ENCODE data around the gene TTC5.
"Not testable (repeated sequence)": the region's sequence is repeated elsewhere in the genome, so short reads cannot be mapped to it uniquely, and the experiment has no call there.

Gene TTC5

GRCh38 chr14:20278414-20278813, 27.3 kb downstream of the TTC5 start:
- no peak overlapping the region for H3K27ac ChIP-seq (ENCODE audit: low read depth, low read length)
- no peaks in the 10 kb centered on the region for H3K9me2 ChIP-seq (replicated peaks; ENCODE audit: insufficient read depth, low read length)
- no peaks in the 10 kb centered on the region for H3K79me2 ChIP-seq (ENCODE audit: insufficient read depth, low read length)
- H4K20me1 ChIP-seq (ENCODE audit: low read depth, low read length): no peaks in the 10 kb centered on the region
- H3F3A ChIP-seq (ENCODE audit: insufficient read depth): no peaks in the 10 kb centered on the region
- H3K4me2 ChIP-seq (ENCODE audit: low read depth, low read length, poor library complexity, severe bottlenecking): no peak overlapping the region
- H3K9me3 ChIP-seq (ENCODE audit: insufficient read depth, low read length): peaks cover 8% of the 10 kb centered on the region; the same call in 1 of the 2 replicates
- H3K4me3 ChIP-seq (ENCODE audit: insufficient read depth, low read length, poor library complexity, severe bottlenecking): no peak overlapping the region
- H3K36me3 ChIP-seq (ENCODE audit: low read length): no peaks in the 10 kb centered on the region; the same call in 1 of the 2 replicates
- no peak overlapping the region for H2AFZ ChIP-seq (ENCODE audit: low read depth, low read length, severe bottlenecking)
- H3K27me3 ChIP-seq (ENCODE audit: low read length): no peaks in the 10 kb centered on the region
- TF ChIP-seq, protein P1, sequence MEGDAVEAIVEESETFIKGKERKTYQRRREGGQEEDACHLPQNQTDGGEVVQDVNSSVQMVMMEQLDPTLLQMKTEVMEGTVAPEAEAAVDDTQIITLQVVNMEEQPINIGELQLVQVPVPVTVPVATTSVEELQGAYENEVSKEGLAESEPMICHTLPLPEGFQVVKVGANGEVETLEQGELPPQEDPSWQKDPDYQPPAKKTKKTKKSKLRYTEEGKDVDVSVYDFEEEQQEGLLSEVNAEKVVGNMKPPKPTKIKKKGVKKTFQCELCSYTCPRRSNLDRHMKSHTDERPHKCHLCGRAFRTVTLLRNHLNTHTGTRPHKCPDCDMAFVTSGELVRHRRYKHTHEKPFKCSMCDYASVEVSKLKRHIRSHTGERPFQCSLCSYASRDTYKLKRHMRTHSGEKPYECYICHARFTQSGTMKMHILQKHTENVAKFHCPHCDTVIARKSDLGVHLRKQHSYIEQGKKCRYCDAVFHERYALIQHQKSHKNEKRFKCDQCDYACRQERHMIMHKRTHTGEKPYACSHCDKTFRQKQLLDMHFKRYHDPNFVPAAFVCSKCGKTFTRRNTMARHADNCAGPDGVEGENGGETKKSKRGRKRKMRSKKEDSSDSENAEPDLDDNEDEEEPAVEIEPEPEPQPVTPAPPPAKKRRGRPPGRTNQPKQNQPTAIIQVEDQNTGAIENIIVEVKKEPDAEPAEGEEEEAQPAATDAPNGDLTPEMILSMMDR (IDR thresholded peaks at IDR 0.05; ENCODE audit: insufficient read depth, low read length, poor library complexity, severe bottlenecking): no peak
- no peak for TF ChIP-seq EZH2phosphoT487 (conservative IDR thresholded peaks at IDR 0.05; ENCODE audit: low read length)
- no peak overlapping the region for H3K9ac ChIP-seq (ENCODE audit: low read length)

GRCh38 chr14:20277409-20277808, 28.3 kb downstream of the TTC5 start:
- no peaks in the 10 kb centered on the region; the same call in 1 of the 2 replicates for H3K36me3 ChIP-seq (ENCODE audit: low read length)
- TF ChIP-seq EZH2phosphoT487 (conservative IDR thresholded peaks at IDR 0.05; ENCODE audit: low read length): no peak
- TF ChIP-seq, protein P1 (IDR thresholded peaks at IDR 0.05; ENCODE audit: insufficient read depth, low read length, poor library complexity, severe bottlenecking): no peak
- no peak overlapping the region for H3K4me3 ChIP-seq (ENCODE audit: insufficient read depth, low read length, poor library complexity, severe bottlenecking)
- H3K9me3 ChIP-seq (ENCODE audit: insufficient read depth, low read length): peaks cover 8% of the 10 kb centered on the region; the same call in 1 of the 2 replicates
- H3F3A ChIP-seq (ENCODE audit: insufficient read depth): no peaks in the 10 kb centered on the region
- H3K79me2 ChIP-seq (ENCODE audit: insufficient read depth, low read length): no peaks in the 10 kb centered on the region
- H3K9ac ChIP-seq (ENCODE audit: low read length): no peak overlapping the region
- H3K27me3 ChIP-seq (ENCODE audit: low read length): no peaks in the 10 kb centered on the region
- no peak overlapping the region for H2AFZ ChIP-seq (ENCODE audit: low read depth, low read length, severe bottlenecking)
- H3K27ac ChIP-seq (ENCODE audit: low read depth, low read length): no peak overlapping the region
- H3K4me2 ChIP-seq (ENCODE audit: low read depth, low read length, poor library complexity, severe bottlenecking): no peak overlapping the region
- no peaks in the 10 kb centered on the region for H3K9me2 ChIP-seq (replicated peaks; ENCODE audit: insufficient read depth, low read length)
- no peaks in the 10 kb centered on the region for H4K20me1 ChIP-seq (ENCODE audit: low read depth, low read length)

DNA sequence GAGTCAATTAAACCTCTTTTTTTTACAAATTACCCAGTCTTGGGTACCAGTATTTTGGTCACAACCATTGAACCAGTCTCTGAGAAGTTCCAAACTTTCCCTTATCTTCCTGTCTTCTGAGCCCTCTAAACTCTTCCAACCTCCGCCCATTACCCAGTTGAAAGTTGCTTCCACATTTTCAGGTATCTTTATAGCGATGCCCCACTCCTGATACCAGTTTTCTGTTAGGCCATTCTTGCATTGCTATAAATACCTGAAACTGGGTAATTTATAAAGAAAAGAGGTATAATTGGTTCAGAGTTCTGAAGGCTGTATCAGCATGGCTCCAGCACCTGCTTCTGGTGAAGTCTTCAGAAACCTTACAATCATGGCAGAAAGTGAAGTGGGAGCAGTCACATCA, 31.7 kb downstream of the TTC5 start:
- no peak for TF ChIP-seq EZH2phosphoT487 (conservative IDR thresholded peaks at IDR 0.05; ENCODE audit: low read length)
- TF ChIP-seq, protein P1 (IDR thresholded peaks at IDR 0.05; ENCODE audit: insufficient read depth, low read length, poor library complexity, severe bottlenecking): no peak
- Histone ChIP-seq H3K27ac (ENCODE audit: low read depth, low read length) (no peak overlapping the region), H3K9ac (ENCODE audit: low read length) (no peak overlapping the region), H3K9me2 (replicated peaks; ENCODE audit: insufficient read depth, low read length) (no peaks in the 10 kb centered on the region), H4K20me1 (ENCODE audit: low read depth, low read length) (no peaks in the 10 kb centered on the region), H3K4me3 (ENCODE audit: insufficient read depth, low read length, poor library complexity, severe bottlenecking) (no peak overlapping the region), H3K4me2 (ENCODE audit: low read depth, low read length, poor library complexity, severe bottlenecking) (no peak overlapping the region), H2AFZ (ENCODE audit: low read depth, low read length, severe bottlenecking) (no peak overlapping the region), H3K9me3 (ENCODE audit: insufficient read depth, low read length) (peaks cover 8% of the 10 kb centered on the region; the same call in 1 of the 2 replicates), H3K36me3 (ENCODE audit: low read length) (no peaks in the 10 kb centered on the region; the same call in 1 of the 2 replicates), H3K27me3 (ENCODE audit: low read length) (no peaks in the 10 kb centered on the region), H3K79me2 (ENCODE audit: insufficient read depth, low read length) (no peaks in the 10 kb centered on the region), H3F3A (ENCODE audit: insufficient read depth) (no peaks in the 10 kb centered on the region)

GRCh38 chr14:20264361-20264760, 41.4 kb downstream of the TTC5 start:
- H3K27me3 ChIP-seq (ENCODE audit: low read length); H3K4me2 ChIP-seq (ENCODE audit: low read depth, low read length, poor library complexity, severe bottlenecking); H3K4me3 ChIP-seq (ENCODE audit: insufficient read depth, low read length, poor library complexity, severe bottlenecking); H3K9me2 ChIP-seq (replicated peaks; ENCODE audit: insufficient read depth, low read length); H4K20me1 ChIP-seq (ENCODE audit: low read depth, low read length); H3K9ac ChIP-seq (ENCODE audit: low read length); H2AFZ ChIP-seq (ENCODE audit: low read depth, low read length, severe bottlenecking); H3K36me3 ChIP-seq (ENCODE audit: low read length); H3K27ac ChIP-seq (ENCODE audit: low read depth, low read length); H3K79me2 ChIP-seq (ENCODE audit: insufficient read depth, low read length); H3K9me3 ChIP-seq (ENCODE audit: insufficient read depth, low read length); H3F3A ChIP-seq (ENCODE audit: insufficient read depth): not testable (repeated sequence)
